ENCODE data around the gene FN3KRP.

FN3KRP gene

GRCh38 chr17:82729479-82730260, 13.2 kb downstream of the FN3KRP start:
- CTCF ChIA-PET = interaction anchor here (1.1 to 1.3 kb wide), 2 partner anchors 10 to 32 kb away, joined by 3 to 4 read pairs; partner anchors contain the start of gene RAB40B
- DNase-seq (ENCODE audit: extremely low spot score) = no peak
- TF ChIP-seq, protein P1, sequence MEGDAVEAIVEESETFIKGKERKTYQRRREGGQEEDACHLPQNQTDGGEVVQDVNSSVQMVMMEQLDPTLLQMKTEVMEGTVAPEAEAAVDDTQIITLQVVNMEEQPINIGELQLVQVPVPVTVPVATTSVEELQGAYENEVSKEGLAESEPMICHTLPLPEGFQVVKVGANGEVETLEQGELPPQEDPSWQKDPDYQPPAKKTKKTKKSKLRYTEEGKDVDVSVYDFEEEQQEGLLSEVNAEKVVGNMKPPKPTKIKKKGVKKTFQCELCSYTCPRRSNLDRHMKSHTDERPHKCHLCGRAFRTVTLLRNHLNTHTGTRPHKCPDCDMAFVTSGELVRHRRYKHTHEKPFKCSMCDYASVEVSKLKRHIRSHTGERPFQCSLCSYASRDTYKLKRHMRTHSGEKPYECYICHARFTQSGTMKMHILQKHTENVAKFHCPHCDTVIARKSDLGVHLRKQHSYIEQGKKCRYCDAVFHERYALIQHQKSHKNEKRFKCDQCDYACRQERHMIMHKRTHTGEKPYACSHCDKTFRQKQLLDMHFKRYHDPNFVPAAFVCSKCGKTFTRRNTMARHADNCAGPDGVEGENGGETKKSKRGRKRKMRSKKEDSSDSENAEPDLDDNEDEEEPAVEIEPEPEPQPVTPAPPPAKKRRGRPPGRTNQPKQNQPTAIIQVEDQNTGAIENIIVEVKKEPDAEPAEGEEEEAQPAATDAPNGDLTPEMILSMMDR (IDR thresholded peaks at IDR 0.05; ENCODE audit: control extremely low read depth, extremely low read depth, low read depth, missing control alignments) = no peak
- POLR2A ChIA-PET = no interaction called here

DNA sequence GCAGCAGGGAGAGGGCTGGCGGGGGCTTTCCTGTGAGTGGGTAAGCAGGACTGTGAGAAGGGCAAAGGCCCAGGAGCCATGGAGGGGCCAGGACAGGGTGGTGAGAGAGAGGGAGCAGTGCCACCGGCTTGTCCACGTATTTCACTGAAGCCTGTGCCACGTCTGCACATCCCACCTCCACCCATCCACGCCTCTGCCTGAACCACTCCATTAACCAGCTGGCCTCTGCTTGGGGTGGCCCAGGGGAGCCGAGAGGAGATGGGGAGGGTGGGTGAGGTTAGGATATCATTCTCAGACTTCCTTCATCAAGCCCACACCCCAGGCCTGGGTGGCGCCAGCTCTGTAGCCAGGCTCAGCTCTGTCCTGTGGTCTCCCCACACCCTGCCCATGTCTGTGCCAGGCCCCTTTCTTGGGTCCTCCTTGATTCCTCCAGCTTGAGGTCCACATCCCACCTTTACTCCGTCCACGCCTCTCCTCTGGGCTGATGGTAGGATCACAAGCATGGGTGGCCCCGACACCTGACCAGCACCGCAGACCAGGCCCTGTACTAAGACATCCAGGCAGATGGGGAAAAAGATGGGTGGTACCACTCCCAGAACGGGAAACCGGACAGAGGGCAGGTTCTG, 15.7 kb downstream of the FN3KRP start:
- no peak for DNase-seq (ENCODE audit: extremely low spot score)
- ChIA-PET POLR2A (no interaction called here), CTCF (no interaction called here)
- TF ChIP-seq, protein P1 (IDR thresholded peaks at IDR 0.05; ENCODE audit: control extremely low read depth, extremely low read depth, low read depth, missing control alignments) = no peak

DNA sequence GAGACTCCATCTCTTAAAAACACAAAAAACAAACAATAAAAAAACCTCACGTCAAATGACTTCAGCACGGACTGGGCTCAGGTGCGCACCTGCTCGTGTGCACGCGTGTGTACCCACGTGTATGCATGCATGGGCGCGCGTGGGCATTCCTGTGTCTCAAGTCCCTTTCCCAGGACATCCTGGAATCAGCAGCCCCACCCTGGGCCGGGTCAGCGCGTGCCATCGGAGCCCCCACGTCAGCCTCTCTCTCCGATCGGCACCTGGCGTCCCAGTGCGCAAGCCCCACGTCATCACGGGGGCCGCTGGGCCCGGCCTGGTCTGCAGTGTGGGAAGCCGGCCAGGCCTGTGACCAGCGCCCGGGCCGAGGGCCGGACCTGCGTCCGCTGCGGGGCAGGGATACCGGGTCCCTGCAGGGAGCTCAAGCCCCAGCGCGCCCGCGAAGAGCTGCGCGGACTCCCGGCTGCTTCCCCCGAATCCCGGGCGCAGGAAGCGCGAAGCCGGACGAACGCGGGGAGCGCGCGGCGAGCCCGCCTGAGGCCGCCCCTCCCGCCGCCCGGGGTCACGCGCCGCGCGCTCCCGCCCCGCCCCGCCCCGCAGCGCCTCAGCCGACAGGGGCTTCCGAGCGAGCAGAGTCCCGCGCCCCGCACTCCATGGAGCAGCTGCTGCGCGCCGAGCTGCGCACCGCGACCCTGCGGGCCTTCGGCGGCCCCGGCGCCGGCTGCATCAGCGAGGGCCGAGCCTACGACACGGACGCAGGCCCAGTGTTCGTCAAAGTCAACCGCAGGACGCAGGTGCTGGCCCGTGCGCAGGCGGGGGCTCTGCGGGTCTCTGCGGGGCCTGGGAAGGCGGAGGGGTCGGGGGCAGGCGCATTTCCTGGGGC, 18.7 kb downstream of the FN3KRP start, which contains the start of gene FN3K:
Gene FN3K (plus strand): TSS at position 629 of the 880 bp plus-strand sequence. CDS start 22 bp downstream, at position 651.
- POLR2A ChIA-PET = no interaction called here
- TF ChIP-seq, protein P1 (IDR thresholded peaks at IDR 0.05; ENCODE audit: control extremely low read depth, extremely low read depth, low read depth, missing control alignments) = no peak

GRCh38 chr17:82736511-82737185, 20.1 kb downstream of the FN3KRP start:
- TF ChIP-seq, protein P1 (IDR thresholded peaks at IDR 0.05; ENCODE audit: control extremely low read depth, extremely low read depth, low read depth, missing control alignments) = no peak
- CTCF ChIA-PET = no interaction called here
- no peak for DNase-seq (ENCODE audit: extremely low spot score)
- POLR2A ChIA-PET = no interaction called here

More for the DNA sequence above, 18.7 kb downstream of the FN3KRP start, which contains the start of gene FN3K:
- DNase-seq (ENCODE audit: extremely low spot score) = no peak
- CTCF ChIA-PET = interaction anchor here (1.5 kb wide), 1 partner anchor 72 kb away, joined by 3 read pairs; no protein-coding TSS in a partner anchor

DNA sequence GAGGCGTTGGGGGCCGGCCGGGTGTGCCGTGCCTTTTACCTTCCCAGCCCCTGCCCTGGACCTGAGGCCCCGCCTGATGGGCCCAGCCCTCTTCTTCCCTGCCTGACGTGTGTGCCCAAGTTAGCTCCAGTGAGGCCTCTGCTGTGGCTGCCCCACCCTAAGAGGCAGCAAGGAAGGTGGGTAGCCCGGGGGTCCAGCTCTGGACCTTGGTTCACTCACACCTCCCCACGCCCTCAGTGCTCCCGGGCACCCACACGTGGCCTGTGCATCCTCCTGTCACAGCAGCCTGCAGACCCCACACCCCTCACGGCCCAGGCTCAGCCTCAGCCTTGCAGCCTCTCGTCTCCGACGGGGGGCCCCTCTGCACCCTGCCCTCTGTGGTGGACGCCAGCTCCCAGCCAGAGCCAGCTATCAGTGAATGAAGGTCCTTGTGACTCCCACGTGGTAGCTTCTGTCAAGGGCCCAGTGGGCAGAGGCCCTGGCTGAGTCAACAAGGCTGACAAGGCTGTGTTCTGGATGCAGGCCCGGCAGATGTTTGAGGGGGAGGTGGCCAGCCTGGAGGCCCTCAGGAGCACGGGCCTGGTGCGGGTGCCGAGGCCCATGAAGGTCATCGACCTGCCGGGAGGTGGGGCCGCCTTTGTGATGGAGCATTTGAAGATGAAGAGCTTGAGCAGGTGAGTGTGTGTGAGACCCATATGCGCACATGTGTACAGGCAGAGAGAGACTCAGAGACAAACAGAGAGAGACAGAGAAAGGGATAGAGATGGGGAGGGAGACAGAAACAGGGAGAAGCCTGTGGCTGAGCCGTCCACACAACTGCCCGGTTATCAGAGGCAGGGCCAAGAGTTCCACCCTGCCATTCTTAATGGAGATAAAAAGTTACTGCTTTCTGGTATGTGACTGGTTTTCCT, 21.7 kb downstream of the FN3KRP start:
- TF ChIP-seq, protein P1 (IDR thresholded peaks at IDR 0.05; ENCODE audit: control extremely low read depth, extremely low read depth, low read depth, missing control alignments) = no peak
- ChIA-PET POLR2A (no interaction called here), CTCF (no interaction called here)
- DNase-seq (ENCODE audit: extremely low spot score) = no peak

All from GM10248 (cell line).